H1 (cell line): Measurements from ENCODE around the gene PHKA1. TPM values are rescaled to one million over a fixed set of nuclear protein-coding genes. Genes with fewer than 3 reads are reported as not detected.

Experiments used
- CTCF ChIA-PET: fragments of 300-600 bp; sonication (Branson Sonifier 250); formaldehyde crosslinking; loops from one replicate; lab custom pipeline; 2021; ENCODE audit not compliant: partially characterized antibody; lab: Charles Lee
- POLR2A ChIA-PET: fragments of 300-600 bp; sonication (Branson Sonifier 250); formaldehyde crosslinking; loops from one replicate; lab custom pipeline; 2021; ENCODE audit warnings: inconsistent platforms; ENCODE audit not compliant: partially characterized antibody; lab: Charles Lee
- DNase-seq, 2 experiments: peaks; one replicate each; pipeline versions ENCODE4 v3.0.0 to v3.0.0-alpha.2; 2010 to 2022; ENCODE audit warnings: low spot score in 2 of 2, low read depth in 1 of 2, mixed read lengths in 1 of 2
- FAIRE-seq: peaks from 2 replicates; lab custom pipeline; 2011; peaks lifted over from hg19 to GRCh38; lab: Jason Lieb, UNC
- H2AFZ ChIP-seq: 2 replicates; pipeline ENCODE4 v1.8.1; 2012; ENCODE audit warnings: low read length, inconsistent platforms
- H2AK5ac ChIP-seq: 2 replicates; pipeline ENCODE4 v1.6.1; 2013; ENCODE audit warnings: low read depth, low read length
- H2BK120ac ChIP-seq: replicated peaks from 2 replicates; pipeline ENCODE3; 2013; ENCODE audit warnings: low read depth, low read length, inconsistent platforms
- H2BK12ac ChIP-seq: 2 replicates; pipeline ENCODE4 v1.6.1; 2013; ENCODE audit warnings: low read depth, low read length
- H2BK15ac ChIP-seq: 2 replicates; pipeline ENCODE4 v1.6.1; 2013; ENCODE audit warnings: low read length
- H2BK20ac ChIP-seq: 2 replicates; pipeline ENCODE4 v1.6.1; 2013; ENCODE audit warnings: low read length
- H2BK5ac ChIP-seq: 2 replicates; pipeline ENCODE4 v1.6.1; 2013; ENCODE audit warnings: low read depth, low read length
- H3K14ac ChIP-seq: 2 replicates; pipeline ENCODE4 v1.6.1; 2013; ENCODE audit warnings: inconsistent platforms; ENCODE audit not compliant: insufficient read length
- H3K18ac ChIP-seq: 2 replicates; pipeline ENCODE4 v1.6.1; 2013; ENCODE audit warnings: low read length; ENCODE audit errors: extremely low read depth
- H3K23ac ChIP-seq: 2 replicates; pipeline ENCODE4 v1.6.1; 2013; ENCODE audit warnings: inconsistent platforms; ENCODE audit not compliant: insufficient read length
- H3K23me2 ChIP-seq: 2 replicates; pipeline ENCODE4 v1.6.1; 2013; ENCODE audit warnings: low read depth, low read length
- H3K27ac ChIP-seq: 2 replicates; pipeline ENCODE4 v1.6.1; 2011; ENCODE audit warnings: low read depth, low read length, inconsistent platforms
- H3K27me3 ChIP-seq, 4 experiments: replicated peaks in 1 of 4; 1 replicate in 1 of 4; 2 replicates in 3 of 4; pipeline versions ENCODE4 v1.6.1 to v1.8.1; 2011 to 2013; ENCODE audit warnings: low read length in 3 of 4, mild to moderate bottlenecking in 3 of 4, inconsistent platforms in 2 of 4, mixed read lengths in 2 of 4, moderate library complexity in 1 of 4; ENCODE audit not compliant: control insufficient read depth in 3 of 4, insufficient read depth in 3 of 4; ENCODE audit errors: extremely low read depth in 1 of 4
- H3K36me3 ChIP-seq, 4 experiments: 2 replicates each; pipeline versions ENCODE4 v1.6.1 to v1.8.1; 2011 to 2013; ENCODE audit warnings: mild to moderate bottlenecking in 4 of 4, low read length in 3 of 4, moderate library complexity in 2 of 4, control low read depth in 1 of 4, inconsistent platforms in 1 of 4; ENCODE audit not compliant: insufficient read depth in 4 of 4, control insufficient read depth in 2 of 4
- H3K4ac ChIP-seq: replicated peaks from 2 replicates; pipeline ENCODE3; 2013; ENCODE audit warnings: low read length, low read depth, mixed read lengths, inconsistent platforms; ENCODE audit not compliant: insufficient read length
- H3K4me1 ChIP-seq, 4 experiments: replicated peaks in 1 of 4; 1 replicate in 1 of 4; 2 replicates in 3 of 4; pipeline versions ENCODE4 v1.6.1 to v1.8.1; 2011 to 2013; ENCODE audit warnings: low read length in 3 of 4, inconsistent platforms in 2 of 4, mixed read lengths in 1 of 4; ENCODE audit not compliant: insufficient read depth in 4 of 4, control insufficient read depth in 3 of 4
- H3K4me2 ChIP-seq, 2 experiments: 2 replicates each; pipeline versions ENCODE4 v1.6.1 to v1.8.1; 2011 to 2013; ENCODE audit warnings: low read depth in 2 of 2, low read length in 2 of 2, control low read depth in 1 of 2, inconsistent platforms in 1 of 2, mild to moderate bottlenecking in 1 of 2; ENCODE audit not compliant: insufficient read depth in 1 of 2
- H3K4me3 ChIP-seq, 4 experiments: fragments of 200-600, 300-600 bp in 1 of 4; sonication (generic), shearing (Covaris generic), sonication (Bioruptor Twin) in 1 of 4; 2 replicates each; pipeline versions ENCODE4 v1.5.1 to v1.8.1; 2011 to 2016; ENCODE audit warnings: low read length in 4 of 4, low read depth in 3 of 4, control low read depth in 2 of 4, inconsistent platforms in 2 of 4, mild to moderate bottlenecking in 2 of 4, mixed read lengths in 1 of 4, moderate library complexity in 1 of 4; ENCODE audit not compliant: insufficient read depth in 2 of 4; ENCODE audit errors: extremely low read depth in 1 of 4
- H3K56ac ChIP-seq: replicated peaks from 2 replicates; pipeline ENCODE3; 2013; ENCODE audit warnings: low read depth, mild to moderate bottlenecking, mixed read lengths, low read length, inconsistent platforms; ENCODE audit not compliant: insufficient read length
- H3K79me1 ChIP-seq: 2 replicates; pipeline ENCODE4 v1.6.1; 2013; ENCODE audit warnings: low read depth, low read length, control low read depth
- H3K79me2 ChIP-seq, 2 experiments: 2 replicates each; pipeline versions ENCODE4 v1.6.1 to v1.8.1; 2012 to 2013; ENCODE audit warnings: low read length in 2 of 2, mild to moderate bottlenecking in 2 of 2, inconsistent platforms in 1 of 2; ENCODE audit not compliant: insufficient read depth in 2 of 2, control insufficient read depth in 1 of 2
- H3K9ac ChIP-seq, 4 experiments: replicated peaks in 1 of 4; 1 replicate in 1 of 4; 2 replicates in 3 of 4; pipeline versions ENCODE4 v1.6.1 to v1.8.1; 2011 to 2013; ENCODE audit warnings: low read depth in 3 of 4, low read length in 3 of 4, control low read depth in 2 of 4, mild to moderate bottlenecking in 2 of 4, moderate library complexity in 2 of 4, inconsistent platforms in 1 of 4; ENCODE audit errors: extremely low read depth in 1 of 4
- H3K9me3 ChIP-seq, 2 experiments: 2 replicates each; pipeline versions ENCODE4 v1.6.1 to v1.8.1; 2012 to 2013; ENCODE audit warnings: mild to moderate bottlenecking in 2 of 2, moderate library complexity in 2 of 2, control low read depth in 1 of 2, inconsistent platforms in 1 of 2, low read depth in 1 of 2, low read length in 1 of 2, mixed read lengths in 1 of 2; ENCODE audit not compliant: insufficient read depth in 2 of 2
- H4K20me1 ChIP-seq, 2 experiments: replicated peaks in 1 of 2; 2 replicates each; pipeline versions ENCODE3 to v1.8.1; 2011 to 2013; ENCODE audit warnings: inconsistent platforms in 2 of 2, low read length in 2 of 2, mild to moderate bottlenecking in 1 of 2; ENCODE audit not compliant: insufficient read depth in 2 of 2, control insufficient read depth in 1 of 2
- H4K5ac ChIP-seq: 2 replicates; pipeline ENCODE4 v1.6.1; 2013; ENCODE audit warnings: low read length, low read depth, mixed read lengths, inconsistent platforms; ENCODE audit not compliant: insufficient read length
- H4K8ac ChIP-seq: 2 replicates; pipeline ENCODE4 v1.8.0; 2013; ENCODE audit warnings: mild to moderate bottlenecking, moderate library complexity, low read length, inconsistent platforms; ENCODE audit not compliant: insufficient read depth; ENCODE audit errors: extremely low read depth
- H4K91ac ChIP-seq: replicated peaks from 2 replicates; pipeline ENCODE3; 2013; ENCODE audit warnings: low read length, mixed read lengths, inconsistent platforms; ENCODE audit not compliant: insufficient read length
- ASH2L ChIP-seq: fragments of 200-600, 300-600 bp; sonication (generic); IDR thresholded peaks from one replicate; pipeline ENCODE4 v1.7.1; 2017; ENCODE audit warnings: low read length
- CTBP2 ChIP-seq: IDR thresholded peaks from 2 replicates; pipeline ENCODE4 v1.7.0; 2011; ENCODE audit warnings: borderline replicate concordance, mild to moderate bottlenecking, moderate library complexity, mixed read lengths, low read length; ENCODE audit not compliant: insufficient read depth, insufficient read length
- CTCF ChIP-seq, 3 experiments: IDR thresholded peaks; 1 replicate in 2 of 3; 2 replicates in 1 of 3; pipeline versions ENCODE4 v1.5.1 to v1.6.1; 2011; ENCODE audit warnings: low read length in 3 of 3, mild to moderate bottlenecking in 3 of 3, inconsistent platforms in 2 of 3, low read depth in 1 of 3, moderate library complexity in 1 of 3; ENCODE audit not compliant: insufficient read depth in 1 of 3; ENCODE audit errors: control extremely low read depth in 1 of 3
- EGR1 ChIP-seq: IDR thresholded peaks from 2 replicates; pipeline ENCODE4 v1.6.1; 2011; ENCODE audit warnings: low read depth, low read length, borderline replicate concordance
- GABPA ChIP-seq: IDR thresholded peaks from 2 replicates; pipeline ENCODE4 v1.6.1; 2011; ENCODE audit warnings: mild to moderate bottlenecking, low read length, moderate library complexity, borderline replicate concordance; ENCODE audit not compliant: insufficient read depth
- GTF2F1 ChIP-seq: IDR thresholded peaks from 2 replicates; pipeline ENCODE4 v1.6.1; 2012; ENCODE audit warnings: low read depth, low read length, improper control_type of control experiment, borderline replicate concordance
- JUN ChIP-seq: IDR thresholded peaks from 2 replicates; pipeline ENCODE4 v1.6.1; 2011; ENCODE audit warnings: low read depth, mild to moderate bottlenecking, improper control_type of control experiment, low read length
- JUND ChIP-seq: IDR thresholded peaks from 2 replicates; pipeline ENCODE4 v1.6.1; 2011; ENCODE audit warnings: mild to moderate bottlenecking, improper control_type of control experiment, low read length
- POU5F1 ChIP-seq: IDR thresholded peaks from 2 replicates; pipeline ENCODE4 v1.6.1; 2011; ENCODE audit warnings: low read depth, mild to moderate bottlenecking, low read length, moderate library complexity
- RBBP5 ChIP-seq: IDR thresholded peaks from 2 replicates; pipeline ENCODE4 v1.7.1; 2012; ENCODE audit warnings: low read depth, mild to moderate bottlenecking, inconsistent platforms, low read length, moderate library complexity, borderline replicate concordance
- RXRA ChIP-seq: IDR thresholded peaks from 2 replicates; pipeline ENCODE4 v1.6.1; 2011; ENCODE audit warnings: low read depth, mild to moderate bottlenecking, low read length, moderate library complexity; ENCODE audit not compliant: insufficient read depth
- SP1 ChIP-seq: IDR thresholded peaks from 2 replicates; pipeline ENCODE4 v1.6.1; 2011; ENCODE audit warnings: low read depth, low read length
- SP4 ChIP-seq: IDR thresholded peaks from 2 replicates; pipeline ENCODE4 v1.6.1; 2012; ENCODE audit warnings: low read length, inconsistent platforms
- TEAD4 ChIP-seq: IDR thresholded peaks from 2 replicates; pipeline ENCODE4 v1.6.1; 2012; ENCODE audit warnings: low read depth, low read length, inconsistent platforms, mixed read lengths
- polyA plus RNA-seq, 7 experiments: library from polyadenylated mRNA; depleted of rRNA in 3 of 7; stranded (reverse) in 5 of 7; unstranded in 2 of 7; fragments of >200 nt in 5 of 7; fragments of 200-250 nt in 2 of 7; gene quantifications; 1 replicate in 5 of 7; 2 replicates in 1 of 7; 4 replicates in 1 of 7; pipeline versions ENCODE4 v1.2.1 to v1.2.3, GENCODE V29; 2011 to 2013; ENCODE audit warnings: missing spikeins in 2 of 7, mixed read lengths in 2 of 7
- total RNA-seq: library from RNA; stranded (reverse); fragmentation: NEBNext Ultra II Directional; extraction: Animal tissue kit (Norgen Biotek cat#: 25700); gene quantifications from 2 replicates; pipeline ENCODE4 v1.2.1, GENCODE V29; 2021

The PHKA1 gene
- total and polyA plus RNA-seq, 2 of the 8 experiments (the other 6 are each of a cell fraction or from before 2014, with no cell fraction given): 4.2 to 7.2 TPM

- H3K27me3 ChIP-seq: no peaks in the 10 kb centered on the region
- no peak for FAIRE-seq
- no peak overlapping the region for H3K18ac ChIP-seq
- no peaks in the 10 kb centered on the region for H3K23me2 ChIP-seq
- H3K14ac ChIP-seq: no peak overlapping the region
- no peak overlapping the region for H3K27ac ChIP-seq
- no peaks in the 10 kb centered on the region for H3K4me1 ChIP-seq
- H3K4me3 ChIP-seq: no peak overlapping the region
- no peaks in the 10 kb centered on the region for H3K79me2 ChIP-seq
- H3K56ac ChIP-seq: no peak overlapping the region
- no peak overlapping the region for H2AFZ ChIP-seq
- no peaks in the 10 kb centered on the region for H4K20me1 ChIP-seq
- H3K4me2 ChIP-seq: no peak overlapping the region
- no peak overlapping the region for H2BK120ac ChIP-seq
- no peaks in the 10 kb centered on the region for H3K36me3 ChIP-seq
- H3K9me3 ChIP-seq: no peaks in the 10 kb centered on the region
- H3K9ac ChIP-seq: no peak overlapping the region
- no peak overlapping the region for H3K4ac ChIP-seq
- no peak overlapping the region for H2AK5ac ChIP-seq
- H2BK15ac ChIP-seq: no peak overlapping the region
- H2BK5ac ChIP-seq: no peak overlapping the region
- no peak overlapping the region for H2BK20ac ChIP-seq
- H4K8ac ChIP-seq: no peak overlapping the region
- no peaks in the 10 kb centered on the region for H3K79me1 ChIP-seq
- no peak for DNase-seq
- no peak overlapping the region for H4K91ac ChIP-seq
- H2BK12ac ChIP-seq: no peak overlapping the region
- CTCF ChIA-PET: no interaction called here
- H4K5ac ChIP-seq: no peak overlapping the region
- H3K23ac ChIP-seq: no peak overlapping the region
- POLR2A ChIA-PET: interaction anchor here (0.5 to 1.0 kb wide), 2 partner anchors 9 to 441 kb away, joined by 3 read pairs; partner anchors contain the start of gene PHKA1
- TF ChIP-seq GTF2F1 (no peak), POU5F1 (no peak), SP4 (no peak), CTBP2 (no peak), GABPA (no peak), EGR1 (no peak), RBBP5 (no peak), RXRA (no peak), ASH2L (no peak), SP1 (no peak), JUND (no peak), JUN (no peak), TEAD4 (no peak), CTCF (IDR thresholded peaks at IDR 0.05; ENCODE audit: control extremely low read depth in 1 of 3, insufficient read depth in 1 of 3, low read depth in 1 of 3, low read length in 3 of 3) (no peak)
These were observed 9.0 kb downstream of the PHKA1 start for GRCh38 chrX:72705111-72705510.
